ENCODE data around the gene BBOF1. TPM values are rescaled to one million over a fixed set of nuclear protein-coding genes. Genes with fewer than 3 reads are reported as not detected.
A peak's percentile ranks its signal among the peaks of the same experiment; 100 is the strongest.

Gene BBOF1
- polyA plus RNA-seq, 10 donors: 5.5 to 21.4 (median 8.4) TPM

DNA sequence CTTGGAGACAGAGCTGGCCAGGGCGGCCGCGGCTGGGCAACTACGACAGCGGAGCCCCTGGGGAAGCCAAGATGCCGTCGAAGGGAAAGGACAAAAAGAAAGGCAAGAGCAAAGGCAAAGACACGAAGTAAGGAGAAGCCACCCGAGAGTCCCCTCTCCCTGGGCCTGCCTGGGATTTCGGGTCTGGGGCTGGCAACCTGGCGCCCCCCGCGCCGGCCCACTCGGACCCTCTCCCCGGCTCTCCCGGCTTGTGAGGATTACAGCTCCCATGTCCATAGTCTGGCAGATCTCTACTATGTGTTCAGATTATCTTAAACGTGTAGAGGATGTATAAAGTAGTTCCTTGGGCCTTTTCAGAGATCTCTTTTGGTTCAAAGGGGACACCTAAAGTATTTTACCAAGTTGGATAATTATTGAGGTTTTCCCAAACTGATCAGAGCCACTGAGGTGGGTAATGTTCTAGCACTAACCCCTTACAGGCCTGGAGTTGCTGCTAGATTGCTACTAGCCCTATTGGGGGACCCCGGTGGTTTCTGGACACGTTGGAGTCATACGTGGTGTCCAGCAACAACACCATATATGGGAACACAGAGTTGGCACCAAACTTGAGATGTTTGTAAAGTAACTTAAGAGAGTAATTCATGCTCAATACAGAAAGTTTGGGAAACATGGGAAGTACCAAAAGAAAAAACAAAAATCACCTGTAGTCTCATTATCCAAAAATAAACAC lies 424 bp downstream of the BBOF1 start:
- peak in 2 of 3 donors; percentile 18 to 48 for DNase-seq

DNA sequence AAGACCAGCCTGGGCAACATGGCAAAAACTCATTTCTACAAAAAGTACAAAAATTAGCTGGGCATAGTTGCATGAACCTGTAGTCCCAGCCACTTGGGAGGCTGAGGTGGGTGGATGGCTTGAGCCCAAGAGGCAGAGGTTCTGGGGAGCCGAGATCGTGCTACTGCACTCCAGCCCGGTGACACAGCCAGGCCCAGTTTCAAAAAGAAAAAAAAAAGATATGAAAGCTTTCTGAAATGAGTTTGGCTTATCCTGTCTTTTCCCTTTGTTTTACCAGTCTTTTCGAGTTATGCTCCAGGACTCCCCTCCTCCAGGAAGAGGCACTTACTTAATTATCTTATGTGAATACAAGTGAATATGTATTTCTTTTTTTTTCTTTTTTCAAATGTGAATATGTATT lies 3.2 kb downstream of the BBOF1 start:
- no peak for DNase-seq

DNA sequence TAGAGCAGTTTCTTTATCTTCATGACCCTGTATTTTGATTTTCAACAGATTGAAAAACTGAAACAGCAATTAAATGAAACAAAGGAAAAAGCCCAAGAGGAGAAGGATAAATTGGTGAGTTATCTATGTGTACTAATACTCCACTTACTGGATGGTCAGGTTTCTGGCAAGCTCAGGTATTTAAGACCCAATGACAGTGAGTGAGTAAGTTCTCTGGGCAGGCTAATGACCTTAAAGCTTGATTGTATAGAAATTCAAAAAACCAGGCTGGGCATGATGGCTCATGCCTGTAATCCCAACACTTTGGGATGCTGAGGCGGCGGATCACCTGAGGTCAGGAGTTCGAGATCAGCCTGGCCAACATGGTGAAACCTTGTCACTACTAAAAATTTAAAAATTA lies 10.0 kb downstream of the BBOF1 start:
- no peak for DNase-seq

DNA sequence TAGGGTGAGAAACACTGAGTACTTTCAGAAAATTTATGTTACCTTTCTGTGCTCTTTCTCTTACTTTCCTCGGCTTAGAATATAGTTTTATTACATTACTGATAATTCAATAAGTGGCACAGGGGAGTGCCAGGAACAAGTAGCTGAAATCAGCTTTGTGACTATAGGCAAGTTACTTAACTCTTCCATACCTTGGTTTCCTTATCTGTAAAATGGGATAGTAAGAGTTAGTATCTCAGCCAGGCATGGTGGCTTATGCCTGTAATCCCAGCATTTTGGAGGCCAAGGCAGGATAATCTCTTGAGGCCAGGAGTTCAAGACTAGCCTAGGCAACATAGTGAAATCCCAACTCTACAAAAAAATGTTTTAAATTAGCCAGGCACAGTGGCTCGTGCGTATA lies 15.4 kb downstream of the BBOF1 start:
- no peak for DNase-seq

DNA sequence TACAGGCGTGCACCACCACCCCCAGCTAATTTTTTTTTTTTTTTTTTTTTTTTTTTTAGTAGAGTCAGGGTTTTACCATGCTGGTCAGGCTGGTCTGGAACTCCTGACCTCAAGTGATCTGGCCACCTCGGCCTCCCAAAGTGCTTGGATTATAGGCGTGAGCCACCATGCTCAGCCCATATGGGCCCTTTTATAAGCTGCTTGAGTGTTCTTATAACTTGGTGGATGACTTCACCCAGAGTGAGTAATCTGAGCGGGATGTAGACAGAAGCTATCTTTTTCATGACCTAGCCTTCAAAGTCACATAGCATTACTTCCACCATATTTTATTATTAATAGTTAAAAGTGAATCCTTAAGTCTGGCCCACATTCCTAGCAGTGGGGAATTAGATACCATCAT lies 16.4 kb downstream of the BBOF1 start:
- DNase-seq: no peak

DNA sequence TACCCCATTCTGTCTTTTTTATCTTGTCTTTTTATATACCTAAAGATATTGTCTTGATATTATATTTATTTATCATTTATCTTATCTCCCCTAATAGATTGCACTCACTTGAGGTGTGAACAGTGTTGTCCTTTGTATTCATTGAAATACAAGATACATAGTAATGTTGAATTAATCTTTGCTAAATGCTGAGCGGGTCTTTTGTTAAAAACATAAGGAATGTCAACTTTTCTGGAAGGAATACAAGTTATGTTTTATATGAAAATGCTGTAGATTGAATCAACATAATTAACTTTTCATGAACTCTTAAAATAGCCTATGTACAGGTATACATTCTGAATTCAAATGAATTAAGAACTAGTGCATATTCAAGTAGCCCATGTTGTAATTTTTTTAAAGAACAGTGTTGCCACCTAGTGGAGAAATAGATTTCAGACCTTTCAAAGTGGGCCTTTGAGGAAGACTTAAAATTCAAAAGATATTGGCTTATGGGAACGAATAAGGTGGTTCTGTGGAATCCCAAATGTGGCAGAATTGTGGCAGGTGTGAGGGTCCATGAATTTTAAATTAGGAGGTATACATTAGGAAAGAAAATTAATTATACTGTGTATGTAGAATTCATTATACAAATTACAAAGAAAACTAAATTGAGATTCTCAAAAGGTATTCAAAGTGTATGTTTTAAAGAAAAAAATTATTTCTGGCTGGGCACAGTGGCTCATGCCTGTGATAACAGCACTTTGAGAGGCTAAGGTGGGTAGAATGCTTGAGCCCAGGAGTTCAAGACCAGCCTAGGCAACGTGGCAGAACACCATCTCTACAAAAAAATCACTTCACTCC lies 19.1 kb downstream of the BBOF1 start:
- DNase-seq: peak; percentile 38 to 65 (median 38)

DNA sequence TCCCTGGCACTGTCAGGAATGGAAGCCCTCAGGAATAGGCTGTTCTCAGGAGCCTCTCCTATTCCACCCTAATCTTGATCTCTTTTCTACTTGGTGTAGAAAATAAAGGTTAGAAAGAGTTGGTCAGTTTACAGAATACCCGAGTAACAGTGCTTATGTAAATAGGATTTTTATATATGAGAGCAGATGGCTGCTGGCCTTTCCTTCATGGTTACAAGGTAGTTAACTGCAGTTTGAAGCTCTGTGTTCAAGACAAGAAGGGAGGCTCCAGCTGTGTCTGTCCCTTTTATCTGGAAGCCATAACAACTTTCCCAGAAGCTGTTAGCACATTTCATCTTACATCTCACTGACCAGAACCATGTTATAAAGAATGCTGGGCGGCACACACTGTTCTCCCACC lies 23.1 kb downstream of the BBOF1 start:
- DNase-seq: no peak

DNA sequence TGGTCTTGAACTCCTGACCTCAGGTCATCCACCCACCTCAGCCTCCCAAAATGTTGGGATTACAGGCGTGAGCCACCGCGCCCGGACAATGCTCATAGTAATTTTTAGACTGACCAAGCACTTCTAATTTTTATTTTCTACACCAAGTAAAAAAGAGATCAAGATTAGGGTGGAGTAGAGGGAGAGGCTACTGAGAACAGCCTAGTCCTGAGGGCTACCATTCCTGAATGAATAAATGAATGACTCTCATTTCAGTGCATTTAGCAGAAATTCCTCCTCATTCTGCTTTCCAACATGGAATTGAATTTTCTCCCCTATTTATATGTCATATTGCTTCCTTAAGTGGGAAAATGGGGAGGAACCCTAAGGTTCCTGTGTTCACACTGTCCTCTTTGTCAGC lies 26.4 kb downstream of the BBOF1 start:
- DNase-seq: no peak

DNA sequence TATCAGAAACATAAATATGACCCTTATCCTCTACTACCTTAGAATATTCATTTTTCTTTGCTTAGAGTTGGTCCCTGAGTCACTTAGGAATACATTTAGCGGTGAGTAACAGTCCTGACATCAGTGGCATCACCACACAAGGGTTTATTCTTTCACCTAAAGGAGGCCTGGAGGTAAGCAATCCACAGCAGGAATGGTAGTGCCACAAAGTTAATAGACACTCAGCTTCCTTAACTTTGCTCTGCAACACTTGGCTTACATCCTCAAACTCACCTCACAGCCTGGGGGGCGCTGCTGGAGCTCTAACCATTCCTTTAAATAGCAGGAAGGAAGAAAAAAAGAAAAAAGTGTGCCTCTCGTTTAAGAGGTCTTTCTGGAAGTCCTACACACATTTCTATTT lies 29.1 kb downstream of the BBOF1 start:
- DNase-seq: no peak

DNA sequence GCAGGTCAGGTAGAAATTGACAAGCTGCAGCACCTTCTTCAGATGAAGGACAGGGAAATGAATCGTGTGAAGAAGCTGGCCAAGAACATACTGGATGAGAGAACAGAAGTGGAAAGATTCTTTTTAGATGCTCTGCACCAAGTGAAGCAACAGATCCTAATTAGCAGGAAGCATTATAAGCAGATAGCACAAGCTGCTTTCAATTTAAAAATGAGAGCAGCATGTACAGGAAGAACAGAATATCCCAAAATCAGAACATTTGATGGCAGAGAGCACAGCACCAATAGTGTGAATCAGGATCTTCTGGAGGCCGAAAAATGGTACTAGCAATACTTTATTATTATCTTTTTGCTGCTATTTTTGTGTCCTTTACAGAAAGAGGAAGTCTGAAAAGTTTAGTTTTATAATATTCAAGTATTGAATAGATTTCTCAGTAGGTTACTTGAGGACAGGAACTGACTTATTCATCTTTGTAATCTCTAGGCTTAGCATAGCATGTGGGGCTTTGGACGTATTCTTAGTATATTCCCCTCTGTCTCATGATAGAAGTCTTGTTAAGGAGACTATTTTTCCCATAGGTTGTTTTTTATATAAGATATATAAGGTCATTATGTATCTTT lies 30.8 kb downstream of the BBOF1 start:
- DNase-seq: no peak

DNA sequence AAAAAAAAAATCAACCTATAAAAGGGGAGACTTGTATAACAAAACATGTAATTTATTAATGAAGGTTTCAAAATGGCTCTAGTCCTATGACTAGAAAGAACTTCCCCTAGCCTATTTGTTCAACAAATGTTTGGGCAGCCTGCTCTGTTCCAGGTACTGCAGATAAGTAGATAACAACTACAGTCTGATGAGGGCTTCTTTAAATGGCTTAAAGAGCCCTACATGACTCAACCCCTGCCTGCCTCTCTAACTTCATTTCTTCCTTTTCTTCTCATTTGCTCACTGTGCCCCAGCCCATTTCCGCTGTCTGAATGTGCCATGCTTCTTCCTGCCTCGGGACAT lies 43.6 kb downstream of the BBOF1 start:
- DNase-seq: no peak

DNA sequence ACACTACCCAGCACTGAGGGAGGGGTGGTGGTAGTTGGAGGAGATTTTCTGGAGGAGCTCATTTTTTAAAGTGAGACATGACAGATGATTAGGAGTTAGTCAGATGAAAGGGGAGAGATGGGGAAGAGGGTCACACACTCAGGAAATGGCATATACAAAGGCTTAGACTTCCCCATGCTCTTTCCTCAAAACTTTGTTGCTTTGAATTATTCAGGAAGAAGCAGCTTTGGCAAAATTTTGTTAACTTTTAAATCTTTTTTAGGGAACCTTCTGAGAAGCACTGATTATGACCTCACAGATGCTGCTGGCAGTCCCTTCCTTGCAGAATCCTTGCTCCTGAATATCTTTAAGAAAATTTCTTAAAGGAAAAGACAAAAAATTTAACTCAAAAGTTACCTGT lies 45.3 kb downstream of the BBOF1 start:
- no peak for DNase-seq

DNA sequence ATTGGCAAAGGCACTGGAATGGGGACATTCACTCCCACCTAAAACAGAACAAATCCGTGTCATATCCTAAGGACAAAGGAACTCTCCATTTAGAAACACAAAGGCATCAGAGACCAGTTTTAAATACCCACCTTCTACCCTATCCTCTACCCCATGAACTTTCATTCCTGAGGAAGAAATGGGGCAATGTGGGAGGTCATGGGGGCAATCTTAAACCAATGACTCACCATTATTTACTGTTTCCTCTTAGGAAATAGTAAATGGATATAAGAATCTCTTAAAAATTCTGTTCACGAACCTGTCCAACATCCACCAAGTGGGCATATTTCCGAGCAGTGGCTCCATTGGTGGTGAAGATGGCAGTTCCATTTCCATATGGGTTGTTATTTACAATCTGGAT lies 45.7 kb downstream of the BBOF1 start:
- DNase-seq: no peak

DNA sequence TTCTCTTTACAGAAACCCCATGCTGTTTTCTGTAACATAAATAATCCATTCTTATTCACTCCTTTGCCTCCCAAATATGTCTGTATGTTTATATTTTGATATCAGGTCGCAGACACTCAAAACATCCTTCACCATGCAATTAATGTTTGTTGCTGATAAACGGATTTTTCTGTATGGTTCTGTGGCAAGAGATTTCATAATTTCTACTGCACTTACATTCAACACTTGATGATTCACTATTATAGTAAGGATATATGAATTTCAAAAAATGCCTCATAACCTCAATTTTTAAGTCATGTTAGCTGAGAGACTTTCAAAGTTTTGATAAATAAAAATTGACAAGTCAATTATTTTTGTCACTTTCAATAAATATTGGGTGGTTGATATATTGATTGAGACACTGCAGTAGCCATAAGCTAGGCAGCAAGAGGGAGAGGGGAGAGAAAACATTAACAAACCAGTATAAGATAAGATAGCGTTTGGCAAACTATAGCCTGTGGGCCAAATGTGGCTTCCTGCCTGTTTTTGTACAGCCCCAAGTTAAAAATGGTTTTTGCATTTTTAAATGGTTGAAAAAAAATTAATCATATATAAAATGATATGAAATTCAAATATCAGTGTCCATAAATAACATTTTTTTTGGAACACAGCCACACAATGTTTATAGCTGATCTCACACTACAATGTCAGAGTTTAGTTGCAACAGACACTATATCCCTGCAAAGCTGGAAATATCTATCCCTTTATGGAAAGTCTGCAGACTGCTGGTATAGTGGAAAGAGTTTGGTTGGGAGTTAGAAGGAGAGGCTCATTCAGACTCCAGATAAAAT lies 46.8 kb downstream of the BBOF1 start:
- no peak for DNase-seq

DNA sequence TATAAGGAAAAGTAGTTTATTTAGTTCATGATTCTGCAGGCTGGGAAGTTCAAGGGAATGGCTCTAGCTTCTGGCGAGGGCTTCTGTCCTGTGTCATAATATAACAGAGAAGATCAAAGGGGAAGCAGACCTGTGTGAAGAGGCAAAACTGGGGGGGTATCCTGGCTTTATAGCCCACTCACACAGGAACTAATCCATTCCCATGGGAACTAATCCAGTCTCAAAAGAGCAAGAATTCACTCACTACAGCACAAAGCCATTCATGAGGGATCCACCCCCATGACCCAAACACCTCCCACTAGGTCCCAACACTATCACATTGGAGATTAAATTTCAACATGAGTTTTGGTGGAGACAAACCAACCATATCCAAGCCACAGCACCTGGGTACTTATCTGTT lies 58.3 kb downstream of the BBOF1 start:
- no peak for DNase-seq

DNA sequence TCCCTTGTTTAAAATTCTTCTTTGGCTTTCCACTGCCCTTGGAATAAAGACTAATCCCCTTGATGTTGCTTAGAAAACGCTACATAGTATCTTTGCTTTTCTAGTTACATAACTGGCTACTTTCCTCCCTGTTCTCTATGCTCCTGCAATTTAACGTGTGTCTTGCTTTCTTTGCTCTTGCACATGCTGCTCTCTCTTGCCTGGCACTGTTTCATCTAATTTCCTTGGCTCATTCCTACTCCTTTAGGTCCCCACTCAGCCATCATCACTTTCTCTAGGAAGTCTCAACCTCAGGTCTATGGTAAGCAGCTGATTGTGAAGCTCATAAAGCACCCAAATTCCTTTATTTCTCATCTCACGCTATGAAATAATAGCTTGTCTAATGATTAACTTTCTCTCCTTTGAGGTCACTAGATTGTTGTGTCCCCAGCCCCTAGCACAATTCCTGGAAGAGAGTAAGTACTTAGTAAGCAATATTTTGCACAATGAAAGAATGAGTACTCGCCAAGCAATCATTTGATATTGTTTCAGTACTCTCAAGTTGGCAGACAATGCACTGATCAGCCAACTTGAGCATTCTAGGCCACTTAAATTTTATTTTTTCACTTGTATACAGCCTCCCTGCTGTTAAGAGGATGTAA lies 61.8 kb downstream of the BBOF1 start:
- DNase-seq: no peak

DNA sequence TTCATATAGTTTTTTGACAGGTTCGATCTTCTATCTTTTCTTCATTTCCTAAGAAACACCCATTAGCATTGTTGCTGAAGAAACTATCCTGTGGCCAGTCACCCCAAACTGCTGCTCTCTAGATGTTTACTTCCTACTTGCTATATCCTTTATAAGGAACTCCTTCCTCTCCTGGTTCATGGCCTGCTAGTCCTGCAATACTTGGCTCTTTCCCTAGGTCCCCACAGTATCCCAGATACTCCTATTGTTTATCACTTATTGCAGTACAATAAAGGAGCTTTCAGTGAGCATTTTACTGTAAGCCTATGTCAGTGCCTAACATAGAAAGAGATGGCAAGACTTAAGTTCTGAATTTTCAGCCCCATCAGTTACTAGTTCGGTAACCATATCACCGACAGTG lies 62.3 kb downstream of the BBOF1 start:
- DNase-seq: no peak

DNA sequence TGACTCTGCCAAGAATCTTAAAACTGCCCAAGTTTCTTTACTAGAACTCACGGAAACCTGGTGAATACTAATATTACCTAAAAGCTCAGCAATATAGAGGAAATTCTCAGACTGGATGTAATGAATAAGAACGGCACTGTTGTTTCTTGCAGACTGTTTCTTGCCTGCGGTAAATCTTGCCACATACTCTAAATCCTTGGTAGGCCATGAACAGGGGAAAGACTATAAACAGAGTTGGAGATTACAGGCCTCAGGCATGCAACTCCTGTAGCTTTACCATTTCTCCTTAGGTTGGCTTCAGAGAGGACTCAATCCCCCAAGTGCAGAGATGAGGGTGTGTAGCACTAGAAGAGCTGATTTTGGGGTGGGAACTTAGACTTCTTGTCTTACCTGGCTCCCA lies 64.0 kb downstream of the BBOF1 start:
- peak in 1 of 3 donors; percentile 2 for DNase-seq

DNA sequence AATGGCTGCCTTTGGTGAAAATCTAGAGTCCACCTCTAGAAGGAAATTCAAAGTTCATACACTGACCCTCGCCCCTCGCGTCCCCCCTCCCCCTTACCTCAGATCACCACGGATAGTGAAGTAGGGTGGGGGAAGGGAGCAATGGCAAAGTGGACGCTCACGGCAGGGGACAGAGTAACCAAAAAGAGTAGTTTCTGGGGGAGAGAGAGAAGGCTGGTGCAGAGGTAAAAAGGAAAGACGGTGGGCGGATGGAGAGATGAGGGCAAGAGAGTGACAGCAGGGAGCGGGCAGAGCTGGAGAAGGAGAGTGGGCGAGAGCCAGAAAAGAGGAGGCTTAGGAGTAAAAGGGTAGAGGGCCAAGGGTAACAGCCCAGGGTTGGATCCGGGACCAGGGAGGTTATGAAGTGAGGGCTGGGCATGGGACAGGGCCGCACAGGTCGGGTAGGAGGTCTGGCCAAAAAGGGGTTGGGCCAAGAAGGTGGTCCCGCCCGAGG lies 64.7 kb downstream of the BBOF1 start:
- no peak for DNase-seq

DNA sequence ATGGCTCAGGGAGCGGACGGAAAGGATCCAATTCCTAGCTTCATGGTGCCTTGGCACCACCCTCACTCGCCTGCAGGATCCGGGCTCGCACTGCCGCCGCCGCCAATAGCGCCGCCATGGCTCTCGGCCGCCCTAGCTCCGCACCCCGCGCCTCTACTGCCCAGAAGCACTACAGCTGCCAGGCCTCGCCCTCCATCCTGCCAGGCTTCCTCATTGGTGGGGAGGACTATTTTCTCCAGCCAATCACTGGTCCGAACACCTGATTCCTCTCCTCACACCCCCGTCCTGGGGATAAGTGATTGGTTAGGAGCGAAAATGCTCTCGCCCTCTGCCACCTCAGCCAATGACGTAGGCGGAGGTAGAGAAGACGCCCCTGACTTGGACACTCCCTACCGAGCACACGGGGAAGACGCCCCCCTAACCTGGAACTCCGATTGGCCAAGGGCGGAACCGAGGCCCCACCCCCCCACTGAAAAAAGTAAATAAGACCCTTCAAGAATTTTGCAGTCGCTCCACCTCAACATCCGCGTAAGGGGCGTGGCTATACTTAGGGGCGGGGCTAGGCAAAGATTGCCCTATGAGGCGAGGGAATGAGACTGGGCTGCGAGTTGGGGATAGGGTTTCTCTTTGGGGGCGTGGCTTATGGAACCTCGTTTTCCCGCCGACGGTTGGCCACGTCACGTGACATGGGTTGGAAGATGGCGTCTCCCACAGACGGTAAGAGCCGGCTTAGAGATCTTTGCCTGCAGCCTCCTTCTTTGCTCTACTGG lies 65.3 kb downstream of the BBOF1 start, which contains the start of the genes ALDH6A1 and LIN52:
TSS of gene ALDH6A1 (minus strand) at position 177 of the 770 bp plus-strand sequence. CDS start at position 118, 59 bp downstream.
TSS of gene LIN52 (plus strand) at position 680 of the 770 bp plus-strand sequence. CDS start at position 699, 19 bp downstream.
- peak; percentile 100 for DNase-seq

All from muscle of back (tissue), 11 donors.